Measurements from ENCODE around the gene GIMAP1.

Gene GIMAP1

DNA sequence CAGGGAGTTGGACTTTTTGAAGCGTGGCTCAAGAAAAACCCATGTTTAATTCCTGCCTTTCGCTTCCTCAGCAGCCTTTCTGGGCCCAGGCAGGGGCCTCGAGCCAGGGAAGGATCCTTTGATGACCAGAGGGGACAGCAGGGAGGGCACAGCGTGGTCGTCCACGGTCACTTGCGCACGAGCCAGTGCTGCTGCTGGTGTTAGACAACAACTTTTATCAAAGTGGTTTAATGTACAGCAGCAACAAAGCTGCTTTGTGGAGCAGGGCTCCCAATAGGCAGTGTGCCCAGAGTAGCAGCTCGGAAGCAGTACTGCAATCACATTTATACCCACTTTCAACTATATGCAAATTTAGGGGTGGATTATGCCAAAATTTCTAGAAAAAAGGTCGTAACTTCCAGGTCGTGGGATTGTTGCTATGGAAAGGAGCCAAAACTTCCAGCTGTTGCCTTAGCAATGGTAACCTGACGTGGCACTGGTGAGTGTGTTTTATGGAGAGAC is 6.1 kb downstream of the GIMAP1 start:
- no peak for DNase-seq

GRCh38 chr7:150723467-150723866 is 7.1 kb downstream of the GIMAP1 start:
- no peak for DNase-seq

GRCh38 chr7:150727381-150727780 is 11.0 kb downstream of the GIMAP1 start:
- DNase-seq, result no peak

DNA sequence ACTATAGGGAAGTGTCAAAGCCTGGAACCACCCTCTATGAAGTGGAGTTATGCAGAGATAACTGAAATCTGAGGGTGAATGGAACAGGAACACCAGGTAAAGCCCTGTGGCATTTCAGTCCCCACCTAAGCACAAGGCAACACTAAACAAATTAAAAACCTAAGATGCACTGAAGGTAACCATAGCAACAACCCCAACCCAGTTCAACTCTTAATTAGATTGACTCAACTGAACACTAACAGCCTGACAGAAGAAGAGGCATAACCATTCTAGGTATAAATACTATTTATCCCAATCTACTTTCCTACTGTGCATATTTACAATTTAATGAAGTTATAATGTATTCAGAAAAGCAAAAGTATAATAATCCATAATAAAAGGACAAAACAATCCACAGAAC is 11.6 kb downstream of the GIMAP1 start:
- no peak for DNase-seq

- no peak for DNase-seq
Observed at GRCh38 chr7:150728609-150729008, 12.2 kb downstream of the GIMAP1 start.

GRCh38 chr7:150731916-150732315 is 15.5 kb downstream of the GIMAP1 start:
- DNase-seq, result no peak

- DNase-seq, result no peak
Observed at GRCh38 chr7:150732786-150733481, 16.5 kb downstream of the GIMAP1 start.

GRCh38 chr7:150733482-150734095 is 17.2 kb downstream of the GIMAP1 start:
- DNase-seq, result no peak

DNA sequence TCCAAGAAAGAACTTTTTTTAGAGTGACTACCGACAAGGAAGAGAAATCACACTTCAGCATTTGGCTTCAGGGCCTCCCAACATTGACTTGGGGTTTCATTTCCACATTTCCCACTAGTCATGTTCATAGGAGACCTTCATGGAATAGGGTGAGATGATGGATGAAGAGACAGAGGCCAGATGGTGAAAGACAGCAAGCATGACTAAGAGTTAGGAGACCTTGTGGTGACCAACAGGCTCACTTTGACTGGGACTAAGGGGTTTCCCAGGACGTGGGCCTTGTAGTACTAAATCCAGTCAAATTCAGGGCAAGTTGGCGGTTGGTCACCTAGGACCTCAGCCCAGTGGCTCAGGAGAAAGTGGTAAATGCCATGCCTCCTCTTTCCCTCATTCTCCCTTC is 17.8 kb downstream of the GIMAP1 start:
- DNase-seq, result no peak

DNA sequence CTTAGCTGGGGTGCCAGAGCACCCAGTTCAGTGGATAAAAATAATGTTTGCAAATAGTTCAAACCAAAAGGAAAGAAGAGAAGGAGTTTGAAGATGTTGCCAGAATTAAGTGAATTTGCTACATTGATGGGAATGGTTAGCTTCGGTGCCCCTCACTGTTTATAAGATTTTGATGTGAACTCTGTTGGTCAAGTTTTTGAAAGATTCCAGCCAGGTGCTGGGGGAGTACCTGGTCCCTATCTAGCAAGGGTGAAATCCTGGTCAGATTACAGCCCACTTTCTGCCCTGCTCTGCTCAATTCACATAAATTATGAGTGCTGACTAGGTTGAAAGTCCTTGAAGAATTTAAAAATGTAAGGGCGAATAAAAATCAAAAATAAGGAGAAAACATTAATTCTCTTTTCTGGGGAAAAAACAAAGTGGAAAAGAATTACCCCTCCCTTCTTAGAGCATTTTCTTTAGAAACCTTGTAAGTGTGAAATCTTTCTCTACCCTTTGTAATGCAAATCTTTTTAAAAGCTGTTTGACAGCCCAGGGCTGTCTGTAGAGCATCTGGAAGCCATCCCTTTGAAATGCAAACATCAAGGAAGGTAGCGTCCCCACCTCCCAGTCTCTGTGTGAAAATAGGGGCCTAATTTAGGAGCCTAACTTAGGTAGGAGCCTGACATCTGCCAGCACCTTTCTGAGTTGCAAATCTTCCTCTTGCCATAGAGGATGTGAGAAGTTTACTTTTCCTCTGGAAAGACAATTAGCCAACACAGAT is 19.4 kb downstream of the GIMAP1 start:
- DNase-seq, result no peak

DNA sequence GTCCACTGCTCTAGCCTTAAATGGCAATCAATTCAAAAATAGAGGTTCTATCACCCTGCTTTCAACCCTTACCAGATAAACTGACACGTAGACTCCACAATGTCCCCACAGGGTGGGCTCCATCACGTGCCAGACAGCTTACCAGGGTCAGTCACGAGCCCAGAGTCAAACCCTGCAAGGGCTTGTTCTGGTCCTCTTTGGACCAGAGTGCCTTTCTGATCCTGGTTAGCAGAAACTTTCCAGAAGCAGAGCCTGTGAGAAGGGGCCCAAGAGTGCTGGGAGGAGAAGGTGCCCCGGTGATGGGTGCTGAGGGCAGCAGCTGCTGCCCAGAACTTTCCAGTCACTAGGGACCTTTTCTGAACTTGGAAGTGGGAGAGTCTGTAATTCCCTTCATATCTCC is 20.5 kb downstream of the GIMAP1 start:
- DNase-seq, result no peak

DNA sequence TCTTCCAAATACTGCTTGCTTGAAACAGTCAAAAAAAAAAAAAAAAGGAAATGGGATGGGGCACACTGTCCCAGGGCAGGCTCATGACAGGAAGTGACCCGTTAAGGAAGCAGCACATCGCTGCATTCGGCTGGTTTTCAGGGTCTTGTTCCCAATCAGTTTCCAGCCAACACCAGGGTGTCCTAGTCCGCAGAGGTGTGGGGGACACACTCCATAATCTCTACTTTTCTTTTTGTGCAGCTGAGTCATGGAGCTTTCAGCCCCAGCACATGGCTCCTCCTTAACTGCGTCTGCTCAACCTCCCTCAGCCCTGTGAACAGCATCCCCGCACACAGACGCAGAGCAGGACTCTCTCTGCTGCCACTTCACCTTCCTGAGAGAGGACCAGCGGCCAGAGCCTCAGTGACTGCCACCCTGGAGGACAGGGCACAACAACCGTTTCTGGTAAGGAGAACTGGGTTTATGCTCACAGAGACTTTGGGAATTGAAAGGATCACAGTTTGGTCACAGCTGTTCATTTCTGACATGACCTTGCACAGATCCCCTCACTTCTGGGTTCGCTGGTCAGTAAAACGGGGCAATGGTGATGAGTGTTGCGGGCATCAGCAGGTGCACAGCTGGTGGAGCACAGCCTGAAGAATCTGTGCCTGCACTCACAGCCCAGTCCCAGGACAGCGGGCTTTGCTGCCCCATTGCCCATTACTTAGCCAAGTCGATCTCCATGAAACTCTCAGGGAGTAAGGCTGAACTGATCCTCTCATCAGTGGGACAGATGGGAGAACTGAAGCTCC is 21.0 kb downstream of the GIMAP1 start, which contains the start of gene GIMAP5:
Gene GIMAP5, plus strand, starts transcription at position 154 of the 791 bp plus-strand sequence. CDS start 3,467 bp downstream, outside the sequence.
- DNase-seq, result peak; percentile 54

DNA sequence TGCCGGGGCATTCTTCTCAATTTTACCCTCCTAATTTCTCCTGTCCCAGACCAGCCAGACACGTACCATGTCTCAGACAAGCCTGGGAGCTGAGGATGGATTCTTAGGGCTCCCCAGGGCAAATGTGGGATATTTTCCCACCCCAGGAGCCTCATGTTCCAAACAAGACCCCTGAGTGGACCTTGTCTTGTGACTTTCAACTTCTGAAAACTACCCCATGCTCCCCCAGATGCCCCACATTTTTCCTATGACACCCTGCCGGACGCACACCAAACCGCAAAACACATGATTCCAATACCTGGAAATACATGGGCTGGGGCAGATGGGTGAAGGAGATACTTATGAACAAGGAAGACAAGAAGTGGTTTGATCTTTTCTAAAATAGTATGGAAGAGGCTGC is 21.7 kb downstream of the GIMAP1 start:
- DNase-seq, result no peak

DNA sequence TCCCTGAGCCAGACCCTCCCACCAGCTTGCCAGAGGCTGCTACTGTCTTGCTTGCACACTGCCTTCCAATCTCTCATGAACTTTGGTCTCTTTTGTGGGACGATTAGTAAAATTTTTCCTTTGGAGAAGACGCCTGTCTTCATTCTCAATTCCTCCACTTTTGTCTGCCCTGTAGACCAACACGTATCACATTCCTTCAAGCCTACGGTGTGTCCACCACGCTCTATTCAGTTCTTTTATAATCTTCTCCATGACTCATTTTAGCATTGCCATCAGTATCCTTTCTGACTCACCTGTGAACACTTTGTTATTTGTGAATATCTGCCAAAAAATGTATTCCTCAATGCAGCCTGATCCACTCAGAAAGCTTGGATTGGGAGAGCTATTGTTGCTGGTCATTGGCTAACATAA is 22.2 kb downstream of the GIMAP1 start:
- no peak for DNase-seq

GRCh38 chr7:150739033-150739432 is 22.6 kb downstream of the GIMAP1 start:
- no peak for DNase-seq

DNA sequence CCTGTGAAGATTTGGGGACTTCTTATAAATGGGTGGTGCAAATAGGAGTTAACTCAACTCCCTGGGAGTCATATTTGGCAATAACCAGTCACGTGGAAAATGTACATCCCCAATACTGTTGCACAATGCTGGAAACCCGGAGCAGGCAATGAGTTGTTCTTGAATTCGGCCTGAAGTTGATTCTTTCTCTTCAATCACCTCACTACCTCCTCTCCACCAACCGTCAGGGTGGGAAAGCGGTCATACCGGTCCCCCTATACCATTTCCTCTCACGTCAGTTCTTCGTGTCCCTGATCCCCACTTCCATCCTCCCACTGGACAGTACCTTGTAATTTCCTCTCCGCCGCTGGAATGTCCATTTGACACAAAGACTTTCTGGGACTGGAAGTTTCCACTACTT is 23.6 kb downstream of the GIMAP1 start:
- no peak for DNase-seq

GRCh38 chr7:150742286-150742968 is 26.0 kb downstream of the GIMAP1 start:
- no peak for DNase-seq

GRCh38 chr7:150744041-150744656 is 27.7 kb downstream of the GIMAP1 start:
- DNase-seq, result no peak

- DNase-seq, result no peak
Observed at GRCh38 chr7:150745086-150745485, 28.7 kb downstream of the GIMAP1 start.

- no peak for DNase-seq
Observed at GRCh38 chr7:150745876-150746275, 29.5 kb downstream of the GIMAP1 start.

GRCh38 chr7:150746921-150747320 is 30.5 kb downstream of the GIMAP1 start:
- no peak for DNase-seq

DNA sequence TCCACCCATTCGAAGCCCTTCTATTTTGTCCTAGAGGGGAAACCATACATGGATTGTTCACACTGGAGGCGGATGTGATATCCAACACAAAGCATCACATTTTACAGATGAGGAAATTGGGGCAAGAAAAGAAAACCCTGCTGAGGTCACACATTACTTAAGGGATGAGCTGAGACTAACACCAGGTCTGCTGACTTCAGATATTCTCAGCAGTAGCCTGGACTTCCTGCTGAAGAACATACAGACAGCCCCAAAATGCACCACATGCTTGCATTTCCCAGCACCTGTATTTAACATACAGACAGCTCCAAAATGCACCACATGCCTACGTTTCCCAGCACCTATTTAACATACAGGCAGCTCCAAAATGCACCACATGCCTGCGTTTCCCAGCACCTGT is 32.0 kb downstream of the GIMAP1 start:
- DNase-seq, result no peak
